SKM-1 (cell line): ENCODE data around the gene CHST8.
"Not testable (repeated sequence)": the region's sequence is repeated elsewhere in the genome, so short reads cannot be mapped to it uniquely, and the experiment has no call there.

Experiments
- DNase-seq: peaks from one replicate; lab custom pipeline; 2025; ENCODE audit not compliant: unreplicated experiment; lab: John Stamatoyannopoulos, UW

CHST8 gene

GRCh38 chr19:33621811-33622504 is at the start of gene CHST8:
TSS of gene CHST8 (plus strand) at chr19:33621953. CDS start at chr19:33689262, 67,309 bp downstream.
- DNase-seq, result no peak

- no peak for DNase-seq
Measured at GRCh38 chr19:33572929-33573328, 48.8 kb upstream of the CHST8 start.

- DNase-seq, result no peak
Measured at GRCh38 chr19:33574824-33575223, 46.9 kb upstream of the CHST8 start.

GRCh38 chr19:33578697-33579096 is 43.1 kb upstream of the CHST8 start:
- no peak for DNase-seq

GRCh38 chr19:33580026-33580644 is 41.6 kb upstream of the CHST8 start:
- DNase-seq, result no peak

GRCh38 chr19:33580645-33581037 is 41.1 kb upstream of the CHST8 start:
- DNase-seq, result no peak

GRCh38 chr19:33582914-33583313 is 38.8 kb upstream of the CHST8 start:
- no peak for DNase-seq

GRCh38 chr19:33587150-33587549 is 34.6 kb upstream of the CHST8 start:
- no peak for DNase-seq

- no peak for DNase-seq
Measured at GRCh38 chr19:33590224-33590623, 31.5 kb upstream of the CHST8 start.

- no peak for DNase-seq
Measured at GRCh38 chr19:33595783-33596182, 26.0 kb upstream of the CHST8 start.

GRCh38 chr19:33601583-33601982 is 20.2 kb upstream of the CHST8 start:
- no peak for DNase-seq

- no peak for DNase-seq
Measured at GRCh38 chr19:33602576-33603204, 19.1 kb upstream of the CHST8 start.

- no peak for DNase-seq
Measured at GRCh38 chr19:33603377-33603776, 18.4 kb upstream of the CHST8 start.

GRCh38 chr19:33604651-33605050 is 17.1 kb upstream of the CHST8 start:
- no peak for DNase-seq

- not testable (repeated sequence) for DNase-seq
Measured at GRCh38 chr19:33605803-33606295, 15.9 kb upstream of the CHST8 start.

GRCh38 chr19:33606556-33606955 is 15.2 kb upstream of the CHST8 start:
- DNase-seq, result no peak

GRCh38 chr19:33609353-33609752 is 12.4 kb upstream of the CHST8 start:
- no peak for DNase-seq

- no peak for DNase-seq
Measured at GRCh38 chr19:33610588-33610987, 11.2 kb upstream of the CHST8 start.

GRCh38 chr19:33612928-33613619 is 8.7 kb upstream of the CHST8 start:
- DNase-seq, result no peak

GRCh38 chr19:33613620-33614000 is 8.1 kb upstream of the CHST8 start:
- no peak for DNase-seq

- DNase-seq, result no peak
Measured at GRCh38 chr19:33616346-33616745, 5.4 kb upstream of the CHST8 start.

GRCh38 chr19:33616857-33617256 is 4.9 kb upstream of the CHST8 start:
- DNase-seq, result no peak
